ENCODE results near the gene FBXO22.
"Not testable (repeated sequence)": the region's sequence is repeated elsewhere in the genome, so short reads cannot be mapped to it uniquely, and the experiment has no call there.

The FBXO22 gene

DNA sequence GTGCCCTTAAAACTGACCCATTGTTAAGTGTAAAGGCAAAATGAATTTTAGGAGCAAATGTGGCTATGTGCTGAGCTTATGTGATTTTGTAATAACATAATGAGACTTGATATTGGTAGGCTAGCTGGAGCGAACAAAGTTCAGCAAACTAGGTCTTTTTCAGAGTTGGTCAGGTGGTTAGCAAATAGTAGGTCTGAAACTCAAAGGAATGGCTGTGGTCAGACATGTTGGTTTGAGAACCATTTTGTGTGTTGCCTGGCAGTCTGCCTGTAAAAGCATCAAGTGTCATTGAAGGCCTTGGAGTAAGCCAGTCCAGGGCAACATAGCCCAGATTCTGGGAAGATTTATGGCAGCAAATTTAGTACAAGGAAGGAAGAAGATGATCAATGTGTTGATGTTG is 16.4 kb downstream of the FBXO22 start:
- DNase-seq (ENCODE audit: low read depth): no peak

DNA sequence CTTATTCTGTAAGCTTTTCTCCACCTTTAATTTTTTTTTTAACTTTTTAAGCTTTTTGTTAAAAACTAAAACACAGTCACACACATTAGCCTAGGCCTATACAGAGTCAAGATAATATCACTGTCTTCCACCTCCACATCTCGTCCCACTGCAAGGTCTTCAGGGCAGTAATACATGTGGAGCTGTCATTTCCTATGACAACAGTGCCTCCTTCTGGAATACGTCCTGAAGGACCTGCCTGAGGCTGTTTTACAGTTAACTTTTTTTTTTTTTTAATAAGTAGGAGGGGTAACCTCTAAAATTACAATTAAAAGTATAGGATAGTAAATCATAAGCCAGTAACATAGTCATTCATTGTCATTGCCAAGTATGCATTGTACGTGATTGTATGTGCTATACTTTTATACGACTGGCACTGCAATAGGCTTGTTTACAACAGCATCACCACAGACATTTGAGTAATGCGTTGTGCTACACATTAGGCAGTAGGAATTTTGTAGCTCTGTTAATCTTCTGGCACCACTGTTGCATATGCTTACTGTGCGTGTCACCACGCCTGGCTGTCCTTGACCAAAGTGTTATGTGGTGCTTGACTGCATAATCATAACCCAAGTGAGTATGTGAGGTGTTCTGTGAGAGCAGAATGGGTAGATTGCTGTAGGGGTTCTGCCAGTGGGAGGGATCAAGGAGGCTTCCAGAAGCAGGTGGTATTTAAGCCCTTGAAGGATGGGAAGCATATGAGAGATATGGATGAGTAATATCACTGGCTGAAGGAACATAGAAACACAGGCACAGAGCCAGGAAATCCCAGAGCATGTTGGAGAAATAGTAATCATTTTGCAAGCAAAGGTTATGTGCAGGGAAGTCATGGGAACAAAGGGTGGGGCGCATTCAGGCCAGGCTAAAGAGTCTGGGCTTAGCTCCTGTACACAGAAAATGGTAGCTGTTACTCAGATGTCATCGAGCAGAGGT is 18.3 kb downstream of the FBXO22 start:
- DNase-seq (ENCODE audit: low read depth): peak; percentile 60

DNA sequence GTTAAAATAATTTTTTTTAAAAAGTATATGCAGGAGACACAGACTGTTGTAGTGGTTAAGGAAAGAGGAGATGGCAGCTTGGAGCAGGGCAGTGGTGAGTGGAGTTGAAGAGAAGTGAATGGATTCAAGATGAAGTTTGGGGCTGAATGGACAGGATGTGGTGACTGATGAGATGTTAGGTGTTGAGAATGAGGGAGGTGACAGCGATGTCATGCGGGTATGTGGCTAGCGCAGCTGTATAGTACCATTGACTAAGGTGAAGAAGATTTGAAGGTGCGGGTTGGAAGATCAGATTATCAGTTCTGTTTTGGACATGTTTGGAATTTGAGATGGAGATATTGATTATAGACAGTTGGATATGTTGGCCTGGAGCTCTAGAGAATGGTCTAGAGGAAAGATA is 20.1 kb downstream of the FBXO22 start:
- DNase-seq (ENCODE audit: low read depth): no peak

DNA sequence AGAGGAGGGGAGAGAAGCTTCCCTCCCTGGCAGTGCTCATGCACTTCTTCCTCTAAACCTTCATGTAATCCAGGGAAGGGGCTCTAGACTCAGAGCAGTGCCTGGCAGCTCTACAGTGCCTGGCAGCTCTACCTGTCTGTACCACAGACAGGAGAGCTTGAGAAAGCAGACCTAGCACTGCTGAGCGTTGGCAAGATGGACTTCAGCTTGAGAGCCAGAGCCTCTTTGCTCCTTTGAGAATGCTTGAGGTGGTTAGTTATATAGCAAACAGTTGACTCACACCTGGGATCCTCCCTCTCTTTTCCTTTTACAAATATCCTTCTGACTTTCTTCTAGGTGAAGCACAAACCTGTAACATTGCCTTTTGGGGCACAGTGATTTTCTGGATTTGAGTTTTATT is 20.9 kb downstream of the FBXO22 start:
- DNase-seq (ENCODE audit: low read depth): no peak

DNA sequence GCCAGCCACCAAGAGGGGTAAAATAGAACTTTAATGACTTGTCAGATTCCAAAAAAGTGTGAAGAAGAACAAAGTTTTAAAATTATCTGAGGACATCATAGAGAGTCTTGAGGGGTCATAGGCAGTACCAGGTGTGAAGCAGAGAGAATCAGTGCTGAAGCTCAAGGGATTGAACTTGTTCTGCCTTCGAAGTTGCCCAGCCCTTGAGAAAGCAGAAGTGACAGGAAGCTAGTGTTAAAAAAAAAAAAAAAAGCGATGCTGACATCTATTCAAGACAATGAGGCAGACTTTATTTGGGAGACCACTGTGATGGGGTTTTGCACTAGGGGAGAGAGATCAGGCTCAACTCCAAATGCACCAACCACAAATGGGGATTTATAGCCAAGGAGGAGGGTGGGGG is 21.8 kb downstream of the FBXO22 start:
- no peak for DNase-seq (ENCODE audit: low read depth)

DNA sequence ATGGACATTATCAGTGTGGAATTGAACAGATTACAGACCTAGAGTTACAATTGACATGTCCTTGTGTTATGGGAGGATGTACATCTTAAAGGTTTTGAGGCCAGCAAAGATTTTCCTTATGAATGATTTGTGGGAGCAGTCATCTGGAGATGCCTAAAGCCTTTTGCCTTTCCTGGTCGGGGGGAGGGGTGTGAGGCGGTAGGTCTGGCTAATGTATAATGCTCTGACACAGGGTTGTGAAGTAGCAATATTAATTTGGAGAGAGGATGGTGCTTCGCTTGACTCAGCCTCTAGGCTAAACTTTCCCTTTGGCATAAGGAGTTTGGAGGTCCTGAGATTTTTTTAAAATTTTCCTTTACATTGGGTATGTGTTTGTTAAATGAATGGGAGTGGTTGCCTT is 23.3 kb downstream of the FBXO22 start:
- DNase-seq (ENCODE audit: low read depth): no peak

DNA sequence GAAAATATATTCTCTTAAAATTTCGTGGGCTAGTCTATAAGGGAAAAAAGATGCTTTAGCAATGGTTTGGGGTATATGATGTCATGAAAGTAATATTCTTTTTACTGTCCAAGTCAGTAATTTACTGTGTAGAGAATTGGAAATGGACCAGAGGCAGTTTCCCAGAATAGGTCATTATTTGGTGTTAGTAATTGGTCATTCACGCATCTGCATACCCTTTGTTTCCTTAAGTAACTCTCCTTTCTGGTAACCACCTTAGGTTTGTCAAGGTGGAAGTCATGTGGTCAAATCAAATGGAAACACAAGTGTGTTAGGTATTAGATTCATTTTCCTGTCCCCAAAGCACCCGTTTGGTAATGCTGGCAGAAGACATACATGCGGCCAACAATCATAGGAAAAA is 23.9 kb downstream of the FBXO22 start:
- DNase-seq (ENCODE audit: low read depth): no peak

DNA sequence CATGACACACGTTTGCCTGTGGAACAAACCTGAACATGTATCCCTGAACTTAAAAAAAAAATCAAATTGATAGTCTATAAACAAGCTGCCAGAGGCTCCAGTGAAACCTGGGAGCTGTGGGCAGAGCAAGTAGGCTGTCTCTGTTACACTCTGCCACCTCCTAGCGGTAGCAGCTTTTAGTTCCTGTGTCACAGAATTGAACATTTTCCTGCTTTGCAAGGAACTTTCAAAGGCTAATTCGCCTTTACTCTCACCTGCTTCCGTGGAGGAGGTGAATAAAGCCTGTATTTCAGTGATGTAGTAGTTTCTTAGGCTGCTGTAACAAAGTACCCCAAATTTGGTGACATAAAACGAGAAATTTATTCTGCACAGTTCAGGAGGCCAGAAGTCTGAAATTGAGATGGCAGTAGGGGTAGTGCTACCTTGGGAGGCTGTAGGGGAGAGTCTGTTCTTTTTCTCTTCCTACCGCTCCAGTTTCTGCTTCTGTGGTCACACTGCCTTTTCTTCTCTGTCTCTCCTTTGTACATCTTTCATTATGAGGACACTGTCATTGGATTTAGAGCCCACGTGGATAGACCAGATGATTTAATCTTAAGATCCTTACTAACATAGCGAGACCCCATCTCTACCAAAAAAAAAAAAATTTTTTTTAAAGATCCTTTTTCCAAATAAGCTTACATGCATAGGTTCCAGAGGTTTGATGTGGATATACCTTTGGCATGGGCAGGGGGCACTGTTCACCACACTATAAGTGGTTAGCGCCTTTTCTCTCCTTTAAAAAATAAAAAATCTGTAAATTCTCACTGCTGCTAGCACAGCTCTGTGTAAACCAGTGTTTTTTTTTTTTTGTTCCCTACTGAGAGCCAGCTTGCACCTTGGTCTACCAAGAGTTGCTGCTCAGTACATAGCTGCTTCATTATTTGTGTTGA is 25.3 kb downstream of the FBXO22 start:
- DNase-seq (ENCODE audit: low read depth): no peak

DNA sequence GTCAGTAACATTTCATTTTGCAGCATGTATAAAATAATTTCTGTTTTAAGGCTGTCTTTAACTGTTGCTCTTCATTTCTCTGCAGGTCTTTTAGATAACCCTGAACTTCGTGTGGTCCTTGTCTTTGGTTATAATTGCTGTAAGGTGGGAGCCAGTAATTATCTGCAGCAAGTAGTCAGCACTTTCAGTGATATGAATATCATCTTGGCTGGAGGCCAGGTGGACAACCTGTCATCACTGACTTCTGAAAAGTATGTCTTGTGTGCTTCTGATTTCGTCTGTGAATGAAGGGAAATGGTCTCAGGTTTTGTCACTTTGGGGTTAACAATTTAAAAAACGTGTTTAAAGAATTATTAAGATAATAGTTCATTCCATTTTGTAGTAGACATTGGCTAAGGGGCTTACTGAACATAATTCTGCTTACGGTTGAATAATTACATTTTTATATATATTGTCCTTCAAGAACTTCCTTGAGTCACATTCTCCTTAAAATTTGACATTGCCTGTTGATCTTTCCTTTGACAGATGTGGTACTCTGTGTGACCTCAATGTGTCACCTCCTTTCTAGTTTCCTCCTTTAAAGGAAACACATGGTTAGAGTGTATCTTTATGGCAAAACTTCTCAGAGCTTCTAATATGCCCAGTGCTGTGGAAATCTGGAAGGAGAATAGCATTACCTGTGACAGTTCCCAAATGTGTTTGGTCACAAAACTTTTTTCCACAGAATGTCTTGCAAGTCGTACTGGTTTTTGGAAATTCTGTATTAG is 26.3 kb downstream of the FBXO22 start:
- no peak for DNase-seq (ENCODE audit: low read depth)

DNA sequence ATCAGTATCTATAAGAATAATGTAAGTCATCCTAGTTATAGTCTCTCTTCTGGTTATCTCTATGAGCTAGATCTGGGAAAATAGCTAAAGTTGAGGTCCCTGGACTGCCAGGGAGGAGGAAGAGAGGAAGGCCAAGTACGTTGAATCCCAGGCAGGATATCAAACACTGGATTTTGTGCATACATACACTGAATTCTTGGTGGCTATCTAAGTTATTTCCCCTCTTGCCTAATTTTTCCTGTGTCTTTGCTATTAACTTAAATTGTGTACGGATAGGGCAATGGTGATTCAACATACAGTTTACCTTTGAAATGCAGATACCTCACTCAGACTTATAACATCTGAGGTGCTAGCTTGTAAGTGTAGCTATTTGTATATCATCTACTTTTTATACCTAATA is 27.2 kb downstream of the FBXO22 start:
- DNase-seq (ENCODE audit: low read depth): no peak

DNA sequence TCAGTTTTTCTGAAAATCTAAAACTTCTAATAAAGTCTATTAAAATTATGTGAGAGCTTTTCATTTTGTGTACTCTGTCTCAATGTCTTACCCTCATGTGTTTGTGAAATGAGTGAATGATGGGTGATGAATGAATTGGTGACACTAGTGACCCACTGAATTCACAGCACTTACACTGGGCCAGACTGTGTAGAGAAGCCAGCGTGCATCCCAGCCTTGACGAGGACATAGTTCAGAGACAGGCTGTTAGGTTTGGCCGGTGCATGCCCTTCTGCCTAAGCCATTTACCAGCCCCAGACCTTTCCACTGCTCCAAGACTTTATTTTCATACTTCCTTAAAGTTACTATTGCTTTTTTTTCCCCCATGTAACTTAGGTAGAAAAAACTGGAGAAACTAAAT is 38.8 kb downstream of the FBXO22 start:
- no peak for DNase-seq (ENCODE audit: low read depth)

DNA sequence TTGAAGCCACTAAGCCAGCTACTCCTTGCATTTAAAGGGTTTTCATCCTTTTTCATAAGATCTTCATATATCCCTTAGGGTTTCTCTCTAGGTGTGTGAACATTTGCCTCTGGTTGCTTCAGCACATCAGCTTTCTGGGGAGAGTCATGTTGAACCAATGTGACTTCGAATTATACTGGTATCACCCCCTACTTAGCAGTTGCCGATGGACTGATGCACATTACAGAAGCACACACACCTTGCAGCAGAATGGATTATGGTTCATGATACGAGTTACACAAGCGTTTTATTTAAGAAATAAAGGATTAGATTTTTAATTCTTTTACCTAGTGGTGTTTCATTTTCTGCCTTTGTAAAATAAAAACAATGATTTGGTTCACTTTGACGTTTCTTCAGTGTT is 39.6 kb downstream of the FBXO22 start:
- no peak for DNase-seq (ENCODE audit: low read depth)

DNA sequence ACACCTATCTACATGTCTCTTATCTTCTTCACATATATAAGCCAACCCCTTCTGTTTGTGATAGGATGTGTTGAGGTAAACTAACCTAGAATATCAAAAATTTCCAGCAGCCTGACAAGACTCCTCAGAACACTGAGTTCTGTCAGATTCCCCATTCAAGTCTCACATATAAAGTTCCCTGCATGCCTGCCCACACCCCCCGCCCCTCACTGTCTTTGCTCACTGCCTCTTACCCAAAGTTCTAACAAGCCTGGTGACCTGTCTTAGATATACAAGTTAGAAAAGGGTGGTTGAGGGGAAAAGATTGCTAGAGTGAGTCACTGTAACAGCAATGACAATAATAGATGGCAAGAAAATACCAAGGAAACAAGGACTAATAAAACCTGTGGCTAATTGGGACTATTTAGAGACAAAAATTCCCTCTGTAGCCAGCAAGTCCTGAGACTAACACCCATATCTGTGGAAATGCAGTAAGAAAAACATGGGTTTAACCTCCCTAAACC is 40.1 kb downstream of the FBXO22 start:
- no peak for DNase-seq (ENCODE audit: low read depth)

DNA sequence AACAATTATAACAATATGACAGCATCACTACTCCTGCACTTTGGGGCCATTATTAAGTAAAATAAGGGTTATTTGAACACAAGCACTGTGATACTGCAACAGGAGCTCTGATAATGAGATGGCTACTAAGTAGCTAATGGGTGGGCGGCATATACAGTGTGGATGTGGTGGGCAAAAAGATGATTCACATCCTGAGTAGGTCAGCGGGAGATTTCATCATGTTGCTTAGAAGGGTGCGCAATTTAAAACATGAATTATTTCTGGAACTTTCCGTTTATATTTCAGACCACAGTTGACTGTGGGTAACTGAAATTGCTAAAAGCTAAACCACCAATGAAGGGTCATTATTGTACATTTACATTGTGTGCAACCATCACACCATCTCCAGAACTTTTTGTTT is 42.3 kb downstream of the FBXO22 start:
- DNase-seq (ENCODE audit: low read depth): peak; percentile 68

DNA sequence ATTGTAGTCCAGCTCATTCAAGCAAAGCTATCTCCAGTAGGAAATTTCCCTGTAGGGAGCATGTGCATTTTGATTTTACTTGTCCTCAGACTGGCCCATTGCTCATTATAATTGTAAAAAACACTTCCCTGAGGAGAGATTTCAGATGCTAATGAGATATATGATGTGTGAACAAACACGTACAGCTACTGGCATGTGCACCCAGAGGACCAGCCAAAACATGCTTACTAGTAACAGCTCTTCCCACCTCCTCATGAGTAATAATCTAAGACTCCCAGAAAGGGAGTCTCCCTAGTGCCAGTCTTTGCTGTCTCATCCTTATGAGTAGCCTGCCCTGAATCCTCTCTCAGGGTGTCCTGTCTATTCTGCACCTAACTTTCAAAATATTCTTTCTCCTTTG is 43.4 kb downstream of the FBXO22 start:
- peak; percentile 26 for DNase-seq (ENCODE audit: low read depth)

DNA sequence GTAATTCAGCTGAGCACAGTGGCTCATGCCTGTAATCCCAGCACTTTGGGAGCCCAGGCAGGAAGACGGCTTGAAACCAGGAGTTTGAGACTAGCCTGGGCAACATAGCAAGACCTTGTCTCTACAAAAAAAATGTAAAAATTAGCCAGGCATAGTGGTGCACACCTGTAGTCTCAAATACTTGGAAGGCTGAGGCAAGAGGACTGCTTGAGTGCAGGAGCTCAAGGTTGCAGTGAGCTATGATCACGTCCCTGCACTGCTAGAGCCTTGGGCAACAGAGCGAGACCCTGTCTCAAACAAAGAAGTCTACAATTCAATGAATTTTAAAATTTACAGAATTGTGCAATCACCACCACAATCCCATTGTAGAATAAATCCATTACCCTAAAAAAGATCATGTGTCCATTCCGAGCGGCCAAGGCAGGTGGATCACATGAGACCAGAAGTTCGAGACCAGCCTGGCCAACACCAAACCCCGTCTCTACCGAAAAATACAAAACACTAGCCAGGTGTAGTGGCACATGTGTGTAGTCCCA is 45.2 kb downstream of the FBXO22 start:
- no peak for DNase-seq (ENCODE audit: low read depth)

DNA sequence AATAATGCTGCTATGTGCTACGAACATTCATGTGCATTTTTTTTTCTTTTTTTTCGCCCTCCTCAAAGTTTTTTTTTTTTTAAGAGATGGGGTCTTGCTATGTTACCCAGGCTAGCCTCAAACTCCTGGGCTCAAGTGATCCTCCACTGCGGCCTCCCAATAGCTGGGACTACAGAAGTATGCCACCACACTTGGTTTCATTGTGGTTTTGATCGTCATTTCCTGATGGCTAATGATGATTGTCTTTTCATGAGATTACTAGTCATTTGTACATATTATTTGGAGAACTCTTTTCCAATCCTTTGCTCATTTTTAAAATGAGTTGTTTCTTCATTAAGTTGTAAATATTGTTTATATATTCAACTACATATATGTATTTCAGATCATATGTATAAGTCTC is 48.8 kb downstream of the FBXO22 start:
- no peak for DNase-seq (ENCODE audit: low read depth)

DNA sequence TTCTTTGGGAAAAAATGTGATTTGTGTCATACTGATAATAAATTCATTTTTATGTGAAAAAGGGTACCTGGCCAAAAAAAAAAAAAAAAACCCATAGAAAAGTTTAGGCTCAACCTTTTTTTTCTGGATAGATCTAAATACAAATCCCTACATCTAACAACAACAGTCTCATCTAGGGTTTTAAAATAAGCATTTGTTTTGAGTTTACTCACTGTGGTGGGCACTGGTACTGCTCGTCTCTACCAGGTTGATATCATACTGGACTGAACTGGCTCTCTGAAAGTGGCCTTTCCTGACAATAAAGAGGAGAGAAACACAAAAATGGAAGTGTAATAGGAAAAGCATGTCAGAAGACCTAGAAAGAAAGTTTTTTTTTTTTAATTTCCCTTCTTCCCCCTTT is 52.0 kb downstream of the FBXO22 start:
- no peak for DNase-seq (ENCODE audit: low read depth)

DNA sequence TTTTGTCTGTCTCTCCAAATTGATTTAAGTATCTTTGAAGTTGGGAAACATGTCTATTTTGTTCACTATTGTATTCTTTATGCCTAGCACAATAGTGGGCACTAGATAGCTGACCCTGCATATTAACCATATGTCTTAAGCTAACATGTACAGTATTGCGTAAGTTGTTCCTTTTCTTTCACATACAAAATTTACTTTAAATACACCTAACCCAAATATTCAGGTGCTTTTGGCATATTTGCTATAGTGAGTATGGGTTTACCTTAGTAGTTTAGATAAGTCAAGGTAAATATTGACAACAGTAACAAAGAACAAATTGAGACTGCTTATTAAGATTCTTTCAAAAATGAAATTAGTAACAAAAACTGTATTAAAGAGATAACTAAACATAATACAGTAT is 57.7 kb downstream of the FBXO22 start:
- no peak for DNase-seq (ENCODE audit: low read depth)

DNA sequence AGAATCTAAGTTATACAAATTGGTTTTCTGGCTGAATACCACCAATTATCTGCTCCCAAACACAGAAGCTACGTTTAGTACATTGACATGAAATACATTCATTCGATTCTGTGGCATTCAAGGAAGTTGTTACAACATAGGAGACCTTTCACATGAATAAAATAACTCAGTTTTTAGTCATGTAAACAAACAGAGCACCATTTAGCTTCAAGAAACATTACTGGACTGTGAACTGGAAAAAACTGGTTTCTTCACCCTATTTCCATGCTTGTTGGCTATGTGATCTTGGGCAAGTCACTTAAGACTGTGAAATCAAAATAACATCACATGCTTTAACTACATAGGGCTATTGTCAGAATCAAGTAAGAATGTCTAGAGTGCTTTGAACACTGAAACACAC is 62.4 kb downstream of the FBXO22 start:
- DNase-seq (ENCODE audit: low read depth): peak; percentile 36

DNA sequence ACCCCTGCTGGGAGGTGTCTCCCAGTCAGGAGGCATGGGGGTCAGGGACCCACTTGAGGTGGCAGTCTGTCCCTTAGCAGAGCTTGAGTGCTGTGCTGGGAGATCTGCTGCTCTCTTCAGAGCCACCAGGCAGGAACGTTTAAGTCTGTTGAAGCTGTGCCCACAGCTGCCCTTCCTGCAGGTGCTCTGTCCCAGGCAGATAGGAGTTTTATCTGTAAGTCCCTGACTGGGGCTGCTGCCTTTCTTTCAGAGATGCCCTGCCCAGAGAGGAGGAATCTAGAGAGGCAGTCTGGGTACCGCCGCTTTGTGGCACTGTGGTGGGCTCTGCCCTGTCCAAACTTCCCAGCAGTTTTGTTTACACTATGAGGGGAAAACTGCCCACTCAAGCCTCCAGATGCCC is 73.1 kb downstream of the FBXO22 start:
- DNase-seq (ENCODE audit: low read depth): not testable (repeated sequence)

Data from non-pigmented ciliary epithelial cell (primary cell).